Measurements from ENCODE around the gene KCNJ6. TPM values are rescaled to one million over a fixed set of nuclear protein-coding genes. Genes with fewer than 3 reads are reported as not detected.
"Not testable (repeated sequence)": the region's sequence is repeated elsewhere in the genome, so short reads cannot be mapped to it uniquely, and the experiment has no call there.

Gene KCNJ6
- total RNA-seq, 1 experiment from 2014 or later = not detected

- H3K36me3 ChIP-seq (ENCODE audit: control insufficient read depth, insufficient read depth, low read length); POLR2A ChIA-PET; CTCF ChIA-PET; DNase-seq (ENCODE audit: low read depth, low spot score); ATAC-seq; in situ Hi-C loops (cut with HindIII; ENCODE audit: low pct_unique_long_range_greater_than_20kb, low sequenced_read_pairs); H3K4me1 ChIP-seq (ENCODE audit: control insufficient read depth, insufficient read depth, low read length); H3K27me3 ChIP-seq (ENCODE audit: control insufficient read depth, insufficient read depth, low read length); BruUV-seq (replicated peaks); H3K27ac ChIP-seq (ENCODE audit: low read length); H3K4me3 ChIP-seq (ENCODE audit: low read depth in 2 of 2, low read length in 2 of 2); intact Hi-C loops (cut with micrococcal nuclease; ENCODE audit: unreplicated experiment); H3K9me3 ChIP-seq (ENCODE audit: control insufficient read depth, insufficient read depth, low read depth, low read length): not testable (repeated sequence)
Measured at GRCh38 chr21:37761406-37761805, 154.9 kb downstream of the KCNJ6 start.

- TF ChIP-seq REST (IDR thresholded peaks at IDR 0.05; ENCODE audit: insufficient read depth in 1 of 2, low read depth in 2 of 2, low read length in 1 of 2) (no peak), TCF7L2 (IDR thresholded peaks at IDR 0.05; ENCODE audit: low read depth, low read length) (no peak), SIN3A (IDR thresholded peaks at IDR 0.05; ENCODE audit: borderline replicate concordance, insufficient read depth, low read depth, low read length) (no peak), CTCF (IDR thresholded peaks at IDR 0.05) (no peak), POLR2AphosphoS5 (IDR thresholded peaks at IDR 0.05; ENCODE audit: low read depth, low read length) (no peak)
- POLR2A ChIA-PET = no interaction called here
Measured at GRCh38 chr21:37759777-37760176, 156.5 kb downstream of the KCNJ6 start.

GRCh38 chr21:37758982-37759381, 157.3 kb downstream of the KCNJ6 start:
- CTCF ChIA-PET = no interaction called here
- in situ Hi-C loops (cut with HindIII; ENCODE audit: low pct_unique_long_range_greater_than_20kb, low sequenced_read_pairs) (no loop called here), intact Hi-C loops (cut with micrococcal nuclease; ENCODE audit: unreplicated experiment) (no loop called here)
- DNase-seq (ENCODE audit: low read depth, low spot score) = peak; percentile 2
- Histone ChIP-seq H3K4me1 (ENCODE audit: control insufficient read depth, insufficient read depth, low read length) (no peaks in the 10 kb centered on the region), H3K9me3 (ENCODE audit: control insufficient read depth, insufficient read depth, low read depth, low read length) (no peaks in the 10 kb centered on the region), H3K36me3 (ENCODE audit: control insufficient read depth, insufficient read depth, low read length) (no peaks in the 10 kb centered on the region), H3K27me3 (ENCODE audit: control insufficient read depth, insufficient read depth, low read length) (no peaks in the 10 kb centered on the region), H3K4me3 (ENCODE audit: low read depth in 2 of 2, low read length in 2 of 2) (no peak overlapping the region), H3K27ac (ENCODE audit: low read length) (no peak overlapping the region)
- peak; percentile 81; the same call in 1 of the 2 replicates for ATAC-seq
- no TSS peak for BruUV-seq (replicated peaks)
- TF ChIP-seq CTCF (IDR thresholded peaks at IDR 0.05) (peak; percentile 63), REST (IDR thresholded peaks at IDR 0.05; ENCODE audit: insufficient read depth in 1 of 2, low read depth in 2 of 2, low read length in 1 of 2) (no peak), TCF7L2 (IDR thresholded peaks at IDR 0.05; ENCODE audit: low read depth, low read length) (no peak), POLR2AphosphoS5 (IDR thresholded peaks at IDR 0.05; ENCODE audit: low read depth, low read length) (no peak), SIN3A (IDR thresholded peaks at IDR 0.05; ENCODE audit: borderline replicate concordance, insufficient read depth, low read depth, low read length) (no peak)
- POLR2A ChIA-PET = no interaction called here

More at GRCh38 chr21:37759777-37760176, 156.5 kb downstream of the KCNJ6 start:
- CTCF ChIA-PET = no interaction called here
- Histone ChIP-seq H3K4me3 (ENCODE audit: low read depth in 2 of 2, low read length in 2 of 2) (no peak overlapping the region), H3K27ac (ENCODE audit: low read length) (no peak overlapping the region), H3K27me3 (ENCODE audit: control insufficient read depth, insufficient read depth, low read length) (no peaks in the 10 kb centered on the region), H3K9me3 (ENCODE audit: control insufficient read depth, insufficient read depth, low read depth, low read length) (no peaks in the 10 kb centered on the region), H3K36me3 (ENCODE audit: control insufficient read depth, insufficient read depth, low read length) (no peaks in the 10 kb centered on the region), H3K4me1 (ENCODE audit: control insufficient read depth, insufficient read depth, low read length) (no peaks in the 10 kb centered on the region)
- no peak for ATAC-seq
- BruUV-seq (replicated peaks) = no TSS peak
- intact Hi-C loops (cut with micrococcal nuclease; ENCODE audit: unreplicated experiment) = no loop called here
- in situ Hi-C loops (cut with HindIII; ENCODE audit: low pct_unique_long_range_greater_than_20kb, low sequenced_read_pairs) = no loop called here
- no peak for DNase-seq (ENCODE audit: low read depth, low spot score)
